GM19452 (cell line): Measurements from ENCODE around the gene CSNK1D.

ENCODE experiments used
- ATAC-seq: cut with Tn5 transposase; IDR thresholded peaks from one replicate; pipeline ENCODE4 v1.9.1; 2021; ENCODE audit not compliant: unreplicated experiment

CSNK1D gene

DNA sequence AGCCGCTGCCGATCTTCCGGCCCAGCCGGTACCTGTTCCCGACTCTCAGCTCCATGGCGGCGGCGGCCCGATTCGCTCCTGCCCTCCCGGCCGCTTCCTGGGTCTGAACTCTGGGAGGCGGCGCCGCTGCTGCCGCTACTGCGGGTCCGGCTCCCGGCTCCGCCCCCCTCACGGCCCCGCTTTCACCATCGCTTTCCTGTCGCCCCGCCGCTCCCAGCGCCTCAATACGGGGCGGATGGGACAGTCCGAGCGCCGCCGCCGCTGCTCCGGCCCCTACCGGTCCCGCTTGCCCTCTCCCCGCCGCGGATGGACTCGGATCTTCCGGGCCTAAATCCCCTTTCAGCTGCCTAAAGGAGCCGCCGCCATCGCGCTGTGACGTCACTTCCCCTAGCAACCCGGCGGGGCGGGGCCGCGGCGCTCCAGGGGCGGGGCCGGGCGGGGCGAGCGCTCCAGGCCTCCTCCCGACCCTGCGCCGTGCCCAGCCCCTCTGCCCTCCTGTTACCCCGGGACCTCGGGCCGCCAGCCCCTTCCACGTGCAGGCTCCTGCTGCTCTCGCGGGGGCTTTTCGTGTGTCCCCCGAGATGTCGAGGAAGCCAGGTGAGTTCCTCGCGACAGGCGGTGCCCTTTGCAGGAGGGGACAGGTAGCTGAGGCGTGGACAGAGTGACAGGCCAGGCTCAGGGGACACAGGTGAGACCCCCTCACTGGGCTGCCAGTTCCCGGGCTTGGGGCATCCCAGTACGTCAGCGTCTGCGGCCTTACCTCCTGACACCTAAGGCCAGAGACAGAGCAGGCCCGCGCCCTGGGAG is at the start of gene CSNK1D:
Gene CSNK1D (minus strand): TSS at position 374 of the 807 bp plus-strand sequence. CDS start 319 bp downstream, at position 55.
- ATAC-seq, result peak; percentile 84

DNA sequence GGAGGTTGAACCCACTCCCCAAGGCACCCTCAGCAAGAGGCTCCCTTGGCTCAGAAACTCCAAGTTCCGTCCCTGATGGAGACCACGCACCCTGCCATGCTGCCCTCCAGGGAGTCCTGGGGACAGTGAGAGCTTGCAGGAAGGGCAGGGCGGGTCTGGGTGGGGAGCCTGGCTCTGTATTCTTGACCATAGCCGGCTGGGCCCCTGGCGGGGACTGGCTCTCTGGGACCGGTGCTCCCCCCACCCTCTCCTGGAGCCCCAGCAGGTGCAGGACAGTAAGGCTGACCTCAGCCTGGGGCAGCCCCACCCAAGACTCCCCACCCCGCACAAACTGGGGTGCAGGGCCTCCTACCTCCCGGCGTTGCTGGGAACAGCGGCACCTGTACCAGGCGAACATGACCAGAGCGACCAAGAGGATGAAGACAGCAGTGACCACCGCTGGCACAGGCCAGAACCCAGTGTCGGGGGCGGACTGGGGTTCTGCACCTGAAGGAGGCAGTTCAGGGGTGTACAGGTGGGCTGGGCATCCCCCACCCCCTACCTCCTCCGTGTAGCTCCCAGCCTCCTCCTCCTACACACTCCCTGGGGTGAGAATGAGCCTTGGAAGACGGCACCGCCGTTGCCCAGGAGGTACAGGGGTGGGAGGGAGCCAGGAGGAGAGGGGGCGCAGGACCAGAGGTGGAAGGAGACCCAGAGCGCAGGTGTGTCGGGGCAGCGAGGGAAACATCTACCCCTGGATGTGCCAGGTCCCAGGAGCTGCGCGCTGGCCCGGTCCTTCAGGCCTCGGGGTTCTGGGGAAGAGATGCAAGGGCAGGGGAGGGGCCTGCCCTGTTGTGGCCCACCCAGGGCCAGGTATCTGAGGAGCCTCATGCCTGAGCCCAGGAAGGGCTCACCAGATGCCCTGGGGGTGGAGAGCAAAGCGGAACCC is 49.3 kb upstream of the CSNK1D start:
- ATAC-seq, result no peak

DNA sequence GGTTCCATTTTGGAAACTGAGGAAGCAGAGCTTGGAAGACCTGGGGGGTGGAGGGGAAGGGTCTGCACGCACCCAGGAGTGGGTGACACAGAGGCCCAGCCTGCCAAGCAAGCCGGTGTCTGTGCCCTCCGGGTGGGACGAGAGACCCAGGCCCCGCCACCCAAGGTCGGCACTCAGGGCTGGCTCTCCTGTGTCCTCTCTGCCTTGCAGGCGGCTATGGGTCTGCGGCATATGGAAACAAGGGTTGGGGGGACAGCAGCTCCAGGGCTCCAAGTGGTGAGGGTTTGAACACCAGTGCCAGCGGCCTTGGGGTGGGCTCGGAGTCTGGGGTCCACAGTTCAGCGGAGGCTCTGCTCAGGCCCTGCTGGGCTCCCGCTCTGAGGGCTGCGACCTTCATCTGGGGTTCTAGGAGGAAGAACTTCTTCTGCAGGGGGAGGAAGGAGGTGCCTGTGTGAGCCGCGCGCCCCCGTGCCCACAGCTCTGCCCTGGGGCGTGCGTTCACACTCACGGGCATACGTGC is 48.5 kb upstream of the CSNK1D start:
- ATAC-seq, result no peak

DNA sequence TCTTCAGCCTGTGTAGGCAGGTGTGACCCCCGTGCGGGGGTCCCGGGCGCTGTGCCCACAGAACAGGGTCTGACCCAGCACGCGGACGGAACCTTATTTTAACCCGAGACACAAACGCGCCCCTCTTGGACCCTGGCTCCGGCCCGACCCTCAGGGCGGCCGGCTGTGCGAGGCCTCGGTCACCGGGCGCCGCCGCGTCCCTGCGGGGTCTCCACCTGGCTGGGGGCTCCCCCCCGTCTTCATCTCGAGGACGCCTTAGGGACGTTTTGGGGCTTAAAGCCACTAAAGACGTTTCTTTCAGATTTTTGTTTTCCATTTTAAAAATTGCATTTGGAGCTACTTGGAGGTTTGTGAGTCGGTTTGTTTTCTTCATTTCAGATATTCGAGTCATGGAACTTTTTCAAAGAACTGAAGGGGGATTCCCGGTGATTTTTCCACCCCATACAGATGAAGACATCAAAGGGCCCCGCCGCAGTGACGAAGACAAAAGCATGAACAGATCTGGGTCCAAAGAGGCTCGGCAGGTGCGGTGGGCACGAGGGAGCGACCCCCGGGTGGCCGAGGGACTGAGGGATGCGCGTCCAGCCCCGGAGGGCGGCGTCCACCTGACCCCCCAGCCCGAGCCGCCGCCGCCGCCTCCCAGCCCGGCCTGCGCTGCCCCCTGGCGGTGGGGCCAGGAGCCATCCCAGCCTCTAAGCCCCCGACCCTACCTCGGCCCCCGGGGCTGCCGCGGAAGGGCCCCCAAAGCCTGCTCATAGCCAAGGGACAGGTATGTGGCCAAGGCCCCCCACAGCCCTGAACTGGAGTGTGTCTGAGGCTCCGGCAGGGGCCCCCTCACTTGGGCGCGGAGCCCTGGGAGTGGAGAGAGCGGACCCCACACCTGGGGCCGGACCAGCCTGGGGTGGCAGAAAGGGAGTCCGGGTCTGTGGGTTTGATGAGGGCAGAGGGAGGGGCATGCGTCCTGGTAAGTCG is 47.7 kb upstream of the CSNK1D start:
- ATAC-seq, result no peak

DNA sequence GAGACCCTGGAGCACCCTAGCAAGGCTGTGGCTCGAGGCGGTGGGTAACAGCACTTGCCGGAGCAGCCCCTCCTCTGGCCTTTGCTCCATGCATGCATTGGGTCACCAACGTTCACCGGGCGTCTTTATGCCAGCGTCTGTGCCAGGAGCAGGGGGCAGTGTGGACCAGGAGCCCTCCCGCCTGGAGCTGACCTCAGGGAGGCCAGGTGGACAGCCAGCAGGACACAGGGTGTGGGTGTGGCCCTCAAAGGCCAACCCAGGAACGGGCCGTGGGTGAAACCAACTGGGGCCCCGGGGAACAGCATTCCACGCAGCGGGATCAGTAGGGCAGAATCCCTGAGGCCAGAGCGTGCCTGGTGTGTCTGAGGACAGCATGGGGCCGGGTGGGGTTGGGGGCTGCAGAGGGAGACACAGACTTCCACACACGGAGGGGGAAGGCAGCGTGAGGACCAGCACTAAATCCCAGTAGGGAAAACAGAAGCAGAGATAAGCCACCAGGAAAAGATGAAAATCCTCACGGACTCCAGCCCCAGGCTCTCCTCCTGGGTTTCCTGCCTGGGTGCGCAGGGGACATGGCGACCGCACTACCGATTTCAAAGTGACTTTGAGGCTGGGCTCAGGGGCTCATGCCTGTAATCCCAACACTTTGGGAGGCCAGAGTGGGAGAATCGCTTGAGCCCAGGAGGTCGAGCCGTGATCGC is 46.8 kb upstream of the CSNK1D start:
- no peak for ATAC-seq

DNA sequence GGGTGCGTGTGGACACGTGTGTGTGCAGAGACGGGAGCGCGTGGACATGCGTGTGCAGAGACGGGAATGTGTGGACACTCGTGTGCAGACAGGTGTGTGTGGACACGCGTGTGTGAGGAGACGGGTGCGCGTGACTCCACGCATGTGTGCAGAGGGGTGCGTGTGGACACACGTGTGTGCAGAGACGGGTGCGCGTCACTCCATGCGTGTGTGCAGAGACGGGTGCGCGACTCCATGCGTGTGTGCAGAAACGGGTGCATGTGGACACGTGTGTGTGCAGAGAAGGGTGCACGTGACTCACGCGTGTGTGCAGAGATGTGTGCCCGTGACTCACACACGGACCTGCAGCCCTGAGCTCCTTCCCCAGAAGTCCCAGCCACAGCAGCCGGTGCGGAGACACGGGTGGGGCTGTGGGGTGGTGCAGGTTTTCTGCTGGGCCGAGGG is 46.1 kb upstream of the CSNK1D start:
- no peak for ATAC-seq

DNA sequence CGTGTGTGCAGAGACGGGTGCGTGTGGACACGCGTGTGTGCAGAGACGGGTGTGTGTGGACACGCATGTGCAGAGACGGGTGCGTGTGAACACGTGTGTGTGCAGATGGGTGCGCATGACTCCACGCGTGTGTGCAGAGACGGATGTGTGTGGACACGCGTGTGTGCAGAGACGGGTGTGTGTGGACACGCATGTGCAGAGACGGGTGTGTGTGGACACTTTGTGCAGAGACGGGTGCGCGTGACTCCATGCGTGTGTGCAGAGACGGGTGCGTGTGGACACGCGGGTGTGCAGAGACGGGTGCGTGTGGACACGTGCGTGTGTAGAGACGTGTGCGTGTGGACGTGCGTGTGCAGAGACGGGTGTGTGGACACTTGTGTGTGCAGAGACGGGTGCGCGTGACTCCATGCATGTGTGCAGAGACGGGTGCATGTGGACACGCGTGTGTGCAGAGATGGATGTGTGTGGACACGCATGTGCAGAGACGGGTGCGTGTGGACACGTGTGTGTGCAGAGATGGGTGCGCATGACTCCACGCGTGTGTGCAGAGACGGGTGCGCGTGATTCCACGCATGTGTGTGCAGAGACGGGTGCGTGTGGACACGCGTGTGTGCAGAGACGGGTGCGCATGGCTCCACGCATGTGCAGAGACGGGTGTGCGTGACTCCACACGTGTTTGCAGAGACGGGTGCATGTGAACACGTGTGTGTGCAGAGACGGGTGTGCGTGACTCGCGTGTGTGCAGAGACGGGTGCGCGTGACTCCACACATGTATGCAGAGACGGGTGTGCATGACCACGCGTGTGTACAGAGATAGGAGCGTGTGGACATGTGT is 45.5 kb upstream of the CSNK1D start:
- no peak for ATAC-seq

DNA sequence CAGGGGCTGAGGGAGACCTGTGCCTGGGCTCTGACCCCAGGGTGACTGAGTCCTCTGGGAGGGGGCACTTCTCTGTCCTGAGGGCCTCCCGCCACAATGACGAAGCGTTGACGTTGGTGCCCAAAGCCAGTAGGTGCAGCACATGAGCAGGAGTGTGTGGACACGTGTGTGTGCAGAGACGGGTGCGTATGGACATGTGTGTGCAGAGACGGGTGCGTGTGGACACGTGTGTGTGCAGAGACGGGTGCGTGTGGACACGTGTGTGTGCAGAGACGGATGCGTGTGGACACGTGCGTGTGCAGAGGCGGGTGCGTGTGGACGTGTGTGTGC is 44.6 kb upstream of the CSNK1D start:
- ATAC-seq, result no peak

DNA sequence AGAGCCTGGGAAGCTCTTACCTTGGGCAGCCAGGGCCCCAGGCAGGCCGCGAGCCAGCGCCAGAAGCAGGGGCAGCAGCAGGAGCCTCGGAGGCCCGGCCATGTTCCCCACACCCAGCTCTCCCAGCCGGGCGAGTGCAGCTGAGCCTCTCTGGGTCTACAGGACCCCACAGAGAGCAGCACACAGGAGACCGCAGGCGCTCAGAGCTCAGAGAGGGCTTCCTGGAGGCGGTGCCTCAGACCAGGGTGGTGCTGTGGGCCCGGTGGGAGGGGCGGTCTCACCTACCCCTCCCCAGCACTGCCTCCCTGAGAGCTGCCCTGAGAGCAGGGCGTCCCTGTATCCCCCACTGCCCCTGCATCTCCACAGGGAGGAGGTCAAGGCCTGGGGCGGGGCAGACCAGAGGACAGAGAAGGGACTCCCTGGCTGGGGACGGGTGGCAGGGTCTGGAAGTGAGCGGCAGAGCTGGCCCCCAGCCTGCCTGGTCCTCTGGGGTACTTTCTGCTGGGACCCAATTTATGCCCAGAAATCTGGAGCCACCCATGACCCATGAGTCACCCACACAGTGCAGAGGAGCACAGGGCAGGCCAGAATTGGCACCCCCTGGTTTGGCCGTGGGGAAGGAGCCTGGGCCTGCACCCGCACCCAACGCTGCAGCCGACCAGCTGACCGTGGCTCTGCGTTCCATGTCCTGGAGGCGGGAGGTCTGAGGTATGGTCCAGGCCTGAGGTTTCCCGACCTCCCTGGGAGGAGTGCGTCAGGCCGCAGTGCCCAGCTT is 44.1 kb upstream of the CSNK1D start, which contains the start of gene CD7:
Gene CD7 (minus strand): TSS at position 215 of the 775 bp plus-strand sequence. CDS start 113 bp downstream, at position 102.
- no peak for ATAC-seq

DNA sequence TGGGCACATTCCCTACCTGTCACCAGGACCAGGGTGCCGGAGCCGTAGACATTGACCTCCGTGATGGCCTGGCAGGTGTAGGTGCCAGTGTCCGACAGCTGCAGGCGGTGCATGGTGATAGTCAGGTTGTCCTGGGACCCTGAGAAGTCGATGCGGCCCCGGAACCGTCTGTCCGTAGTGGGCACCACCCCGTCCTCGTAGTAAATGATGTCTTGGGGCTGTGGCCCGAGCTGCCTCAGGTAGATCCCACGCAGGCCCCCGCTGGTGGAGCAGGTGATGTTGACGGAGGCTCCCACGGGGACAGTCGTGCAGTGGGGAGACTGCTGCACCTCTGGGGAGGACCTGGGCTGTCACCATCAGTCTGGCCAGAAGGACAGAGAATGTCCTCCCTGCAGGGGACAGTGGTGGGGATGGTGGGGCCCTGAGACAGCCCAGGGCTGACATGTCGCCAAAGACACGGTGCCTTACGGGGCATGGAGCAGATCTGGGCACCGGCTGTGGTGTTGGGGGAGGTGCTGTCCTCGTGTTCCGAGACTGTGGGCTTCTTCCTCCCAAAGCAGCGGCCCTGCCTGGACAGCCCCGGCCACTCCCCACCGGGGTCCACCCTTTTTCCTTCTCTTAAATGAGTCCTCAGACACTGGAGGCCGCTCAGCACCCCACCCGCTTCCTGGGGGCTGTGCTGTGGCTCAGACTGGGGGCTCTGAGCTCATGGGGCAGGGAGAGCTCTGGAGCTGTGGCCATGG is 43.3 kb upstream of the CSNK1D start:
- ATAC-seq, result no peak

DNA sequence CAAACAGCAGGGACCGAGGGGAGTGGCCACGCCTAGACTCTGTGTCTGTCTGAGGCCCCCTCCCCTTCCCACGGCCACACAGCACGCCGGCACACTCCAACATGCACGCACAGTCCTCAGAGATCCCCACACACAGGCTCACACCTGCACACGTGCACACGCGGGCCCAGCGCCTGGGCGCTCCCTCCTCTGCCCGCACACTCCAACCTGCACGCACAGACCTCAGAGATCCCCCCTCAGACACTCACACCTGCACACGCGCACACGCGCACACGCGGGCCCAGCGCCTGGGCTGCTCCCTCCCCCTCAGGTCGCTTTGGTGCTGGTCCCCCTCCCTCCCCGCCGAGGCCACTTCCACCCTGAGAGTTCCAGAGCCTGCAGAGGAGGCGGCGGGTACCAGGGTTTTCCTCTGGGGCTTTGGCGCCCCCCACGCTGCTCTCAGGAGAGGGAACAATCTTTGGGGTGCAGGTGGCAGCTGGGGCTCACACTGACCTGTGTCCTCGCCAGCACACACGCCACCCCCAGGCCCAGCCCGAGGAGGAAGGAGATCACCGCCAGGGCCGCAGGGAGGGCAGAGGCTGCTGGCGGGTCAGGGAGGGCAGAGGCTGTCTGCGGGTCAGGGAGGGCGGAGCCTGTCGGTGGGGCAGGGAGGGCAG is 42.3 kb upstream of the CSNK1D start:
- no peak for ATAC-seq

DNA sequence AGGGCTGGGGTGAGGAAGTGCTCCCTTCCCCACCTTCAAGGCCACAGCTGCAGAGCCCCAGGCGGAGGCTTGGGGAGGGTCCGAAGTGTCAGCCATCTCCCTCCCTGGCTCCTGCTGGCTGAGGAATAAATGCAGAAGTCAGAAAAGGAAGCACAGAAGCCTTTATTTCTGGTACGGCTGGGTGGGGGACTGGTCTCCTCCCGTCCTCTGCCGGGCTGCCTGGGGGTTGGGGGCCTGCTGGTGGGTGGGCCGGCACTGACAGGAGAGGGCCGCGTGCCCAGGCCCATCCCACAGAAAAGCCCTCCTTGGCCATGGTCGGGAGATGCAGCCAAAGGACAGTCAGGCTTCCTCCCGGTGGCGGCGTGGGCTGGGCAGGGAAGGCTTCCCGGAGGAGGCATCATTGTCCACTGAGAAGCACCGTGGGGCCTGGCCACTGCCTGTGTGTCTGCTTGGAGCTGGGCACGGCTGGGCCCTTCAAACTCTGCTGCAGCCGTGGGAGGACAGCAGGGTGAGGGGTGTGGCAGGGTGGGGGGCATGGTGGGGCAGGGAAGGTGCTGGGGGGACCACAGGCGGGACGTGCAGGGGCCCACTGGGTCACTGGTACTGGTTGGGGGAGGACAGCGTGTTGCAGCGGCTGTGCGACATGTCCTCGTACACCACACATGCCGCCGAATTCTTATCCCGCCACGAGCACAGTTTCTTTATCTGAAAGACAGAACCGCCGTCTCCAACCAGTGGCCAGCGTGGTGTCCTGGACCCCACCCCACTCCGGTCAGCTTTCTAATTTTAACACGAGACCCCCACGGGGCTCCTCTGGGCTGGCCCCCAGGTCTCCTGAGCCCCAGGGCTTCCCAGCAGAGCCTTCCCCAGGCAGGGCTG is 41.5 kb upstream of the CSNK1D start:
- no peak for ATAC-seq

DNA sequence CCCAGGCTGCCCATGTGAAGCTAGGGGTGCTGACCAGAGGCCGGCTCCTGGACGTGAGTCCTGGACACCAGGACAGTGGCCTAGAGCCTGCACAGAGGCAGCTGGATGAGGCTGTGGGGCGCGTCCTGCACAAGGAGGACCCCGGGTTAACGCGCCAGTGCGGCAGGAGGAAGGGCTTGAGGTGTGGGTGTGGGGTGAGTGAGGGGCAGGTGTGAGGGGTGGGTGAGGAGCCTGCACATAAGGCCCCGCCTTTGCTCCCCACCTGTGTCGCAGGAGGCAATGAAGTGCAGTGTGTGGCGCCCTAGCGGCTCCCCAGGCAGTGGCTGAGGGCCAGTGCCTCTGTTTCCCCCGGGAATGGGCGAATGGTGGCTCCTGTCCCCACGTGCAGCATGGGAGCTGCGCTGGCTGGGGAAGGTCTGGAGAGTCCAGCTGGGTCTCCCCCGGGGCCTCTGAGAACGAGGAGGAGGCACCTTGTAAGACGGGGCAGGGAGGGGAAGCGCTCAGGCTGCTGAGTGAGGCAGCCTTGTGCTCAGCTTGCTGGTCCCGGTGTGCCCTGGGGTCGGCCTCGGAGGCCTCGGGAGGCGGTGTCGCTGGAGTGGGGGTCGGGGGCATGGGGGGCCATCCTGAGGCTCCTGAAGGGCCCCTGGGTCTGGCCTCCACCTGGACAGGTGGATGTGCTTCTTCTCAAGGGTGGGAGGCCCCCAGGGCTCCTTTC is 40.7 kb upstream of the CSNK1D start:
- no peak for ATAC-seq

DNA sequence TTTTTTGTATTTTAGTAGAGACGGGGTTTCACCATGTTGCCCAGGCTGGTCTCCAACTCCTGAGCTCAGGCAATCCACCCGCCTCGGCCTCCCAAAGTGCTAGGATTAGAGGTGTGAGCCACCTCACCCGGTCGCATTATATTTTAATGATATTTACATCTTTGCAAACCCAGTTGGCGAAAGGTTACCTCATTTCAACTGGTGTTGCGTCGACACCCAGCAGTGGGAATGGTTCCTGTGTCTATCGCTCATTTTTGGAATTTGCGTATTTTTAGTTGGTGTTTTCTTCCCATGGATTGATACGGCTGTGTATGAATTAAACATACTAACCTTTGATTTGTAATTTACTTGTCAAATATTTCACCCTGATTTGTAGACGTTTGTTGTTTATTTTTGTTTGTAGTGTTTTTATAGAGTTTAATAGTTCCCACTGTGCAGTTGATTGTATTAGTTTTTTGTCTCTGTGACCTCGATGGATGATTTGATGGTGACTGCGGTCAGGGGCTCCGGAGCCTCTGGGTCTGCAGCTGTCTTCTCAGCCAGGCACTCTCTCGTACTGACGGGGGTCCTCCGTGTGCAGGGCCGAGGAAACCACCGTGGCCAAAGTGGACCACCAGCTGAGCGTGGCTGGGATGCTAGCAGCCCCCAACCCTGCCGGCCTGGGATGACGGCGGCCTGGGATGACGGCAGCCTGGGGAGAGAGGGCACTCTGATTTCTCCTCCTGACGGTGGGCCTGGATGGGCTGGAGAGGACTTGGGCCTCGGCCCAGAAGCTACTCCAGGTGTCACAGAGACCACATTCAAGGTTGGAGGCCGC is 39.9 kb upstream of the CSNK1D start:
- no peak for ATAC-seq

DNA sequence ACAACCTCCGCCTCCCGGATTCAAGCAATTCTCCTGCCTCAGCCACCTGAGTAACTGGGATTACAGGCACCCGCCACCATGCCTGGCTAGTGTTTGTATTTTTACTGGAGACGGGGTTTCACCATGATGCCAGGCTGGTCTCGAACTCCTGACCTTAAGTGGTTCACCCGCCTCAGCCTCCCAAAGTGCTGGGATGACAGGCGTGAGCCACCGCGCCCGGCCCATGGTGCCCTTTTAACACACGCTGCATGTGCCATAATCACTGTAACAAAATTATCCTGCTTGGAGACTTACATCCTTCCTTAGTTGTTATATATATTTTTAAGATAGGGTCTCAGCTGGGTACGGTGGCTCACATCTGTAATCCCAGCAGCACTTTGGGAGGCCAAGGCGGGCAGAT is 38.5 kb upstream of the CSNK1D start:
- ATAC-seq, result no peak
